Liver (tissue), 9 donors: ENCODE results near the gene ADAMTS3. TPM values are rescaled to one million over a fixed set of nuclear protein-coding genes. Genes with fewer than 3 reads are reported as not detected.
A peak's percentile ranks its signal among the peaks of the same experiment; 100 is the strongest.

Experiments
- DNase-seq: peaks from one replicate; pipeline ENCODE4 v3.0.0-alpha.2; 2017; ENCODE audit warnings: low spot score
- H3K27ac ChIP-seq, 2 donors: one replicate each; pipeline ENCODE4 v1.7.0; 2013; ENCODE audit warnings: inconsistent platforms in 2 of 2, low read length in 2 of 2, control low read depth in 1 of 2, low read depth in 1 of 2, mild to moderate bottlenecking in 1 of 2
- H3K27me3 ChIP-seq, 4 donors: one replicate each; pipeline versions ENCODE4 v1.6.1 to v1.7.0; 2013; ENCODE audit warnings: low read length in 3 of 4, inconsistent platforms in 1 of 4, mild to moderate bottlenecking in 1 of 4, moderate library complexity in 1 of 4; ENCODE audit not compliant: control insufficient read depth in 4 of 4, insufficient read depth in 4 of 4
- H3K36me3 ChIP-seq, 4 donors: one replicate each; pipeline versions ENCODE4 v1.6.1 to v1.7.0; 2013; ENCODE audit warnings: low read length in 3 of 4, mild to moderate bottlenecking in 3 of 4, low read depth in 1 of 4, moderate library complexity in 1 of 4; ENCODE audit not compliant: control insufficient read depth in 4 of 4, insufficient read depth in 3 of 4
- H3K4me1 ChIP-seq, 4 donors: one replicate each; pipeline versions ENCODE4 v1.6.1 to v1.7.0; 2013; ENCODE audit warnings: low read length in 3 of 4, mild to moderate bottlenecking in 3 of 4, moderate library complexity in 1 of 4; ENCODE audit not compliant: control insufficient read depth in 4 of 4, insufficient read depth in 4 of 4
- H3K4me3 ChIP-seq, 3 donors: one replicate each; pipeline versions ENCODE4 v1.6.1 to v1.7.0; 2013; ENCODE audit warnings: low read length in 3 of 3, control low read depth in 1 of 3, low read depth in 1 of 3, mild to moderate bottlenecking in 1 of 3
- H3K9ac ChIP-seq, 2 donors: one replicate each; pipeline ENCODE4 v1.7.0; 2013; ENCODE audit warnings: low read length in 2 of 2, mild to moderate bottlenecking in 2 of 2, moderate library complexity in 2 of 2, control low read depth in 1 of 2, low read depth in 1 of 2
- H3K9me3 ChIP-seq, 4 donors: one replicate each; pipeline versions ENCODE4 v1.6.1 to v1.7.0; 2013; ENCODE audit warnings: low read length in 3 of 4; ENCODE audit not compliant: control insufficient read depth in 4 of 4
- FOXA1 ChIP-seq: IDR thresholded peaks from 2 replicates; pipeline ENCODE4 v1.6.1; 2016; ENCODE audit warnings: antibody characterized with exemption
- FOXA2 ChIP-seq: IDR thresholded peaks from 2 replicates; pipeline ENCODE4 v1.6.1; 2016; ENCODE audit warnings: antibody characterized with exemption
- GABPA ChIP-seq, 2 donors: IDR thresholded peaks in 1 of 2; conservative IDR thresholded peaks in 1 of 2; 2 replicates each; pipeline ENCODE4 v1.6.1; 2016; ENCODE audit warnings: antibody characterized with exemption in 2 of 2, mild to moderate bottlenecking in 1 of 2, moderate library complexity in 1 of 2
- HNF4A ChIP-seq, 2 donors: conservative IDR thresholded peaks; 2 replicates each; pipeline ENCODE4 v1.6.1; 2016; ENCODE audit warnings: antibody characterized with exemption in 2 of 2, mild to moderate bottlenecking in 2 of 2
- HNF4G ChIP-seq: IDR thresholded peaks from 2 replicates; pipeline ENCODE4 v1.6.1; 2016; ENCODE audit warnings: antibody characterized with exemption
- JUND ChIP-seq, 2 donors: IDR thresholded peaks; 2 replicates each; pipeline ENCODE4 v1.6.1; 2016; ENCODE audit warnings: antibody characterized with exemption in 2 of 2
- NR2F2 ChIP-seq: IDR thresholded peaks from 2 replicates; pipeline ENCODE4 v1.6.1; 2016; ENCODE audit warnings: antibody characterized with exemption
- RAD21 ChIP-seq, 2 donors: IDR thresholded peaks; 2 replicates each; pipeline ENCODE4 v1.6.1; 2016; ENCODE audit warnings: antibody characterized with exemption in 2 of 2, mild to moderate bottlenecking in 2 of 2
- RXRA ChIP-seq, 2 donors: IDR thresholded peaks; 2 replicates each; pipeline ENCODE4 v1.6.1; 2017 to 2018; ENCODE audit warnings: antibody characterized with exemption in 2 of 2, mild to moderate bottlenecking in 1 of 2
- SP1 ChIP-seq: IDR thresholded peaks from 2 replicates; pipeline ENCODE4 v1.6.1; 2018; ENCODE audit warnings: antibody characterized with exemption, mild to moderate bottlenecking
- TAF1 ChIP-seq: conservative IDR thresholded peaks from 2 replicates; pipeline ENCODE4 v1.6.1; 2016; ENCODE audit warnings: antibody characterized with exemption, mild to moderate bottlenecking
- YY1 ChIP-seq: IDR thresholded peaks from 2 replicates; pipeline ENCODE4 v1.6.1; 2016; ENCODE audit warnings: antibody characterized with exemption, mild to moderate bottlenecking
- WGBS: extraction: QIAGEN DNeasy Blood & Tissue Kit; methylation state at CpG from one replicate; pipeline ENCODE4 v1.1.7; 2013; 5-methylcytosine and 5-hydroxymethylcytosine counted together
- polyA plus RNA-seq, 2 donors: library from polyadenylated mRNA; stranded (reverse) in 1 of 2; unstranded in 1 of 2; fragments of 200-250 nt in 1 of 2; fragments of >200 nt in 1 of 2; fragmentation: Nextera tagmentation in 1 of 2; extraction: Ambion mirVana in 1 of 2; gene quantifications; one replicate each; pipeline versions ENCODE4 v1.2.1 to v1.2.3, GENCODE V29; 2013 to 2015
- total RNA-seq, 2 donors: library from RNA; depleted of rRNA; stranded (reverse); fragments of >200 nt; gene quantifications; one replicate each; pipeline ENCODE4 v1.2.3, GENCODE V29; 2014
- TF ChIP-seq, protein P1 (sequence below): IDR thresholded peaks from 2 replicates; pipeline ENCODE4 v1.6.1; 2016; ENCODE audit warnings: antibody characterized with exemption
- TF ChIP-seq, protein P2 (sequence below): IDR thresholded peaks from 2 replicates; pipeline ENCODE4 v1.6.1; 2016; ENCODE audit warnings: antibody characterized with exemption, mild to moderate bottlenecking
- TF ChIP-seq, protein P3 (sequence below): IDR thresholded peaks from 2 replicates; pipeline ENCODE4 v1.6.1; 2016; ENCODE audit warnings: antibody characterized with exemption
- TF ChIP-seq, protein P4 (sequence below): fragments of 150-350 bp; IDR thresholded peaks from 2 replicates; pipeline ENCODE4 v1.5.1; 2017; ENCODE audit warnings: improper control_type of control experiment, low read depth, low read length; ENCODE audit not compliant: missing input control
- donor health status: healthy.
- donor health status: healthy.
- donor health status: healthy.
- donor health status: healthy.
- donor health status: healthy.

ADAMTS3 gene
- total and polyA plus RNA-seq, 4 donors, result 0.12 to 1.9 (median 0.25) TPM; not detected in 1

DNA sequence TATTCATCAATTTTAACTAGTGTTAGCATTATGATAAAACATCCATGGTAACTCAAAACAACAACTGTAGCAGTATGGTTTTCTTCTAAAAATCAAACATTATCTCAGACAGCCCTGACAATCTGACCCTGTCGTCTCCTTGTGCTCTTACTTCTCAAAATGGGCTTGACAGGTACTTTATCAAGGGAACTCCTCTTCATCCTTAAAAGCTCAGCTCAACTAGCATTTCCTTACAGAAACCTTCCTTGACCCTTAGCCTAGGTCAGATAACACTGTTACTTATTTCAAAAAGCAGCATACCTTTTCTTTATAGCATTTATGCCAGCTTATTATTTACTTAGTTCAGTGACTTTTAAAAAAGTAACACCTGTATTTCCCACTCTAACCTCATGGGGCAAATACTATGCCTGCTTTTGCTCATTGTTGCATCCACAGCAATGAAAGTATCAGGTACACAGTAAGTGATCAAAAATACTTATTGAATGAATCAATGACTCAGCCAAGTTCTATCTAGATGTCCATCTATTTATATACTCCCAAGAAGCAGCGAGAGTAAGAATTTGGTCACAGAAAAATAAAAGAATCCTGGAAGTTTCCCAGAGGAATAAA, 41.9 kb downstream of the ADAMTS3 start:
- H3K9ac ChIP-seq, result no peak overlapping the region
- WGBS, result 56% methylated on average over 2 of the region's 2 CpGs
- TF ChIP-seq YY1 (no peak), NR2F2 (no peak), RXRA (IDR thresholded peaks at IDR 0.05) (no peak), FOXA1 (no peak), GABPA (IDR thresholded peaks at IDR 0.05 in 1 of 2, conservative IDR thresholded peaks at IDR 0.05 in 1 of 2) (no peak), FOXA2 (no peak), TAF1 (no peak), RAD21 (IDR thresholded peaks at IDR 0.05) (no peak), JUND (IDR thresholded peaks at IDR 0.05) (no peak), HNF4A (conservative IDR thresholded peaks at IDR 0.05) (no peak), SP1 (no peak), HNF4G (no peak)
- TF ChIP-seq, protein P1, sequence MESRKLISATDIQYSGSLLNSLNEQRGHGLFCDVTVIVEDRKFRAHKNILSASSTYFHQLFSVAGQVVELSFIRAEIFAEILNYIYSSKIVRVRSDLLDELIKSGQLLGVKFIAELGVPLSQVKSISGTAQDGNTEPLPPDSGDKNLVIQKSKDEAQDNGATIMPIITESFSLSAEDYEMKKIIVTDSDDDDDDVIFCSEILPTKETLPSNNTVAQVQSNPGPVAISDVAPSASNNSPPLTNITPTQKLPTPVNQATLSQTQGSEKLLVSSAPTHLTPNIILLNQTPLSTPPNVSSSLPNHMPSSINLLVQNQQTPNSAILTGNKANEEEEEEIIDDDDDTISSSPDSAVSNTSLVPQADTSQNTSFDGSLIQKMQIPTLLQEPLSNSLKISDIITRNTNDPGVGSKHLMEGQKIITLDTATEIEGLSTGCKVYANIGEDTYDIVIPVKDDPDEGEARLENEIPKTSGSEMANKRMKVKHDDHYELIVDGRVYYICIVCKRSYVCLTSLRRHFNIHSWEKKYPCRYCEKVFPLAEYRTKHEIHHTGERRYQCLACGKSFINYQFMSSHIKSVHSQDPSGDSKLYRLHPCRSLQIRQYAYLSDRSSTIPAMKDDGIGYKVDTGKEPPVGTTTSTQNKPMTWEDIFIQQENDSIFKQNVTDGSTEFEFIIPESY, result no peak
- TF ChIP-seq, protein P2, sequence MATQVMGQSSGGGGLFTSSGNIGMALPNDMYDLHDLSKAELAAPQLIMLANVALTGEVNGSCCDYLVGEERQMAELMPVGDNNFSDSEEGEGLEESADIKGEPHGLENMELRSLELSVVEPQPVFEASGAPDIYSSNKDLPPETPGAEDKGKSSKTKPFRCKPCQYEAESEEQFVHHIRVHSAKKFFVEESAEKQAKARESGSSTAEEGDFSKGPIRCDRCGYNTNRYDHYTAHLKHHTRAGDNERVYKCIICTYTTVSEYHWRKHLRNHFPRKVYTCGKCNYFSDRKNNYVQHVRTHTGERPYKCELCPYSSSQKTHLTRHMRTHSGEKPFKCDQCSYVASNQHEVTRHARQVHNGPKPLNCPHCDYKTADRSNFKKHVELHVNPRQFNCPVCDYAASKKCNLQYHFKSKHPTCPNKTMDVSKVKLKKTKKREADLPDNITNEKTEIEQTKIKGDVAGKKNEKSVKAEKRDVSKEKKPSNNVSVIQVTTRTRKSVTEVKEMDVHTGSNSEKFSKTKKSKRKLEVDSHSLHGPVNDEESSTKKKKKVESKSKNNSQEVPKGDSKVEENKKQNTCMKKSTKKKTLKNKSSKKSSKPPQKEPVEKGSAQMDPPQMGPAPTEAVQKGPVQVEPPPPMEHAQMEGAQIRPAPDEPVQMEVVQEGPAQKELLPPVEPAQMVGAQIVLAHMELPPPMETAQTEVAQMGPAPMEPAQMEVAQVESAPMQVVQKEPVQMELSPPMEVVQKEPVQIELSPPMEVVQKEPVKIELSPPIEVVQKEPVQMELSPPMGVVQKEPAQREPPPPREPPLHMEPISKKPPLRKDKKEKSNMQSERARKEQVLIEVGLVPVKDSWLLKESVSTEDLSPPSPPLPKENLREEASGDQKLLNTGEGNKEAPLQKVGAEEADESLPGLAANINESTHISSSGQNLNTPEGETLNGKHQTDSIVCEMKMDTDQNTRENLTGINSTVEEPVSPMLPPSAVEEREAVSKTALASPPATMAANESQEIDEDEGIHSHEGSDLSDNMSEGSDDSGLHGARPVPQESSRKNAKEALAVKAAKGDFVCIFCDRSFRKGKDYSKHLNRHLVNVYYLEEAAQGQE, result no peak
- TF ChIP-seq, protein P3, sequence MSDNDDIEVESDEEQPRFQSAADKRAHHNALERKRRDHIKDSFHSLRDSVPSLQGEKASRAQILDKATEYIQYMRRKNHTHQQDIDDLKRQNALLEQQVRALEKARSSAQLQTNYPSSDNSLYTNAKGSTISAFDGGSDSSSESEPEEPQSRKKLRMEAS, result no peak
- TF ChIP-seq, protein P4, sequence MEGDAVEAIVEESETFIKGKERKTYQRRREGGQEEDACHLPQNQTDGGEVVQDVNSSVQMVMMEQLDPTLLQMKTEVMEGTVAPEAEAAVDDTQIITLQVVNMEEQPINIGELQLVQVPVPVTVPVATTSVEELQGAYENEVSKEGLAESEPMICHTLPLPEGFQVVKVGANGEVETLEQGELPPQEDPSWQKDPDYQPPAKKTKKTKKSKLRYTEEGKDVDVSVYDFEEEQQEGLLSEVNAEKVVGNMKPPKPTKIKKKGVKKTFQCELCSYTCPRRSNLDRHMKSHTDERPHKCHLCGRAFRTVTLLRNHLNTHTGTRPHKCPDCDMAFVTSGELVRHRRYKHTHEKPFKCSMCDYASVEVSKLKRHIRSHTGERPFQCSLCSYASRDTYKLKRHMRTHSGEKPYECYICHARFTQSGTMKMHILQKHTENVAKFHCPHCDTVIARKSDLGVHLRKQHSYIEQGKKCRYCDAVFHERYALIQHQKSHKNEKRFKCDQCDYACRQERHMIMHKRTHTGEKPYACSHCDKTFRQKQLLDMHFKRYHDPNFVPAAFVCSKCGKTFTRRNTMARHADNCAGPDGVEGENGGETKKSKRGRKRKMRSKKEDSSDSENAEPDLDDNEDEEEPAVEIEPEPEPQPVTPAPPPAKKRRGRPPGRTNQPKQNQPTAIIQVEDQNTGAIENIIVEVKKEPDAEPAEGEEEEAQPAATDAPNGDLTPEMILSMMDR, result no peak

DNA sequence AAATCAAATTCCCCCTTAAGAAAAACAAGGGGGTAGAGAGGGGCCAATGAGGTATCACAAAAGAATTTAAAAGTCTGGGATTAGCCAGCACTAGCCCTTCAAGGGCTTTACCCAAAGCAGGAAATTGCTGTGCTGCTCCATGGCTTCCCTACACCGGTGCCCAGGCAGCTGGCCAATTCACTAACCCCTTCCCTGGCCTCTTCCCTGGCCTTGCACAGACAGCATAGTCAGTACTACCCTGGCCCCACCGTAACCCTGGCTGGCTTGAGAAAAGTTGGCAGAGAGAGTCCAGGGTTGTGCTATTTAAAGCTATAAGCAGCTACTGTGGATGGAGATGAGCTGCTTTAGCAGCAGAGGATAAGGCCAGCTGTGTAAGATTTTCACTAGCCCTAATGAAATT, 43.1 kb downstream of the ADAMTS3 start:
- Histone ChIP-seq H3K27ac (no peak overlapping the region), H3K36me3 (no peaks in the 10 kb centered on the region), H3K9me3 (no peaks in the 10 kb centered on the region), H3K27me3 (no peaks in the 10 kb centered on the region), H3K4me1 (no peaks in the 10 kb centered on the region), H3K9ac (no peak overlapping the region), H3K4me3 (no peak overlapping the region)
- TF ChIP-seq, protein P2, result no peak
- TF ChIP-seq NR2F2, result peak; percentile 26
- DNase-seq, result no peak
- WGBS, result 45% methylated on average over 2 of the region's 2 CpGs

More for the DNA sequence above, 41.9 kb downstream of the ADAMTS3 start:
- no peaks in the 10 kb centered on the region for H3K27me3 ChIP-seq
- no peak overlapping the region for H3K4me3 ChIP-seq
- no peaks in the 10 kb centered on the region for H3K9me3 ChIP-seq
- H3K4me1 ChIP-seq, result no peaks in the 10 kb centered on the region
- no peaks in the 10 kb centered on the region for H3K36me3 ChIP-seq
- DNase-seq, result no peak
- H3K27ac ChIP-seq, result no peak overlapping the region
